OCI-LY3 (cell line): ENCODE data around the gene CDH4.

Source experiments
- CTCF ChIP-seq: fragments of 200-600, 300-600 bp; sonication (generic); IDR thresholded peaks from 2 replicates; pipeline ENCODE4 v1.5.1; 2014; ENCODE audit warnings: antibody characterized with exemption, low read length, low read depth
- EZH2phosphoT487 ChIP-seq: fragments of 200-600 bp; shearing (Covaris generic); IDR thresholded peaks from 2 replicates; pipeline ENCODE4 v1.6.1; 2018; ENCODE audit warnings: antibody characterized with exemption, mixed run types, low read depth

- TF ChIP-seq CTCF (no peak), EZH2phosphoT487 (no peak)
Measured at GRCh38 chr20:61482056-61482887, 230.2 kb downstream of the CDH4 start.
